LoVo (cell line): ENCODE data around the gene ACAD10.

Experiments
- DNase-seq: peaks from one replicate; pipeline ENCODE4 v3.0.0-alpha.2; 2016; ENCODE audit warnings: low spot score

Gene ACAD10

GRCh38 chr12:111776836-111777344, 91.0 kb downstream of the ACAD10 start:
- no peak for DNase-seq

- DNase-seq = peak; percentile 76
These were observed 91.6 kb downstream of the ACAD10 start for GRCh38 chr12:111777345-111778045.

GRCh38 chr12:111780166-111780565, 94.3 kb downstream of the ACAD10 start:
- no peak for DNase-seq

GRCh38 chr12:111780615-111781014, 94.8 kb downstream of the ACAD10 start:
- peak; percentile 64 for DNase-seq

- no peak for DNase-seq
These were observed 95.3 kb downstream of the ACAD10 start for GRCh38 chr12:111781085-111781658.

GRCh38 chr12:111783046-111783445, 97.2 kb downstream of the ACAD10 start:
- DNase-seq = no peak

- no peak for DNase-seq
These were observed 99.1 kb downstream of the ACAD10 start for GRCh38 chr12:111784953-111785352.

GRCh38 chr12:111785651-111786050, 99.8 kb downstream of the ACAD10 start:
- no peak for DNase-seq

- DNase-seq = no peak
These were observed 102.4 kb downstream of the ACAD10 start for GRCh38 chr12:111788178-111788654.

GRCh38 chr12:111789779-111790178, 103.9 kb downstream of the ACAD10 start:
- DNase-seq = no peak

- no peak for DNase-seq
These were observed 105.7 kb downstream of the ACAD10 start for GRCh38 chr12:111791507-111791906.

GRCh38 chr12:111792155-111792855, 106.5 kb downstream of the ACAD10 start:
- DNase-seq = no peak

- DNase-seq = no peak
These were observed 107.0 kb downstream of the ACAD10 start for GRCh38 chr12:111792856-111793235.

GRCh38 chr12:111798182-111798581, 112.3 kb downstream of the ACAD10 start:
- no peak for DNase-seq

GRCh38 chr12:111799758-111800157, 113.9 kb downstream of the ACAD10 start:
- DNase-seq = no peak

GRCh38 chr12:111803038-111803626, 117.3 kb downstream of the ACAD10 start:
- no peak for DNase-seq

- no peak for DNase-seq
These were observed 118.0 kb downstream of the ACAD10 start for GRCh38 chr12:111803851-111804250.

- no peak for DNase-seq
These were observed 120.5 kb downstream of the ACAD10 start for GRCh38 chr12:111806304-111806703.
